HG03457 (cell line): ENCODE results near the gene ARSG.

Experiments used
- ATAC-seq: cut with Tn5 transposase; IDR thresholded peaks from one replicate; pipeline ENCODE4 v1.9.1; 2021; ENCODE audit warnings: moderate number of reproducible peaks; ENCODE audit not compliant: unreplicated experiment

The ARSG gene

DNA sequence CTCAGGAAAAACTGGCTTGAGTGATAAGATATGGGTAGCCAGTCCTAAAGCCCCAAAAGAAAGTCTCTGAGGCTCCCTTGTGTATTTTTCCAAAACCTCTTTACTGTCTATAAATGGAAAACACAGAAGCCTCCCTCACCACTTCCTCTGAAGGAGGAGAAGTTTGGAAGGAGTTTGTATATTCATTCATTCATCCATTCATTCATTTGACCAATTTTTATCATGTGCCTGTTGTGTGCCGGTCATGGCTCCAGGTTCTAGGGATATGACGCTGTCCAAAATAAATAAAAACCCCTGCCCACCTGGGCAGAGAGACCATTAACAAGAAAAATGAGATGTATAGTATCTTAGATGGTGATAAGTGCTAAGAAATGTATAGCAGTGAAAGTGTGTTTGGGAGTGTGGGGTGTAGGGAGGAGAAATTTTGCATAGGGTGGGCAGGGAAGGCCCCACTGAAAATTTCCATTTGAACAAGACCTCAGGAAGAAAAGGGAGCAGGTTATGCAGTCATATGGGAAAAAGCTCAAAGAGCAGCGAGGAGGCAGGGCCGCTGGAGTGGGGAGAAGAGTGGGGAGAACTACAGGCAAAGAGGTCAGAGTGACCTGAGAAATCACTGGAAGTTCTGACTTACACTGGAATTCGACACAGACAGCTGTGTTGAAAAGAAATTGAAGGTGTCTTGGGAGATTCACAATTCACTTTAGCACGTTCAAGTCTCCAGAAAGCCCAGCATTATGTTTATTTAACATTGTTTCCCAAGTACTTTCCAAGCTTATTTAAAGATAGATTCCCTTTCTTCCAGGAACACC lies 172.1 kb downstream of the ARSG start:
- ATAC-seq, result no peak

DNA sequence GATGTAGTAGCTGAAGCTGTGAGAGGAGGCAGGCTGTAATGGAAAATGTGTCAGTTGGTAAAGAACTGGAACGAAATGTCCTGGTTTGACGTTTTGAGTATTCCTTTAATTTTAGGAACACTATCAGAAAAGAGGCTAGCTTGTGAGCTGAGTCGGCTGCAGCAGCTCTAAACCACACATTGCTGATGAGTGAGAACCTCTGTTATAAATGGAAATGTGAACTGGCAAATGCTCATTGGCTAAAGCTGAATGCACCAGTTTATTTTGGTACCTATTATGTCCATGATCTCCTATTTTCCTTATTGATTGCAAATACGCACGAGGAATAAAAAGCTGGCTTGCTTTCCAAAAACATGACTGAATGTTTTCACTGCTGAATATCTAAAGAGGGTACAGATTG lies 177.0 kb downstream of the ARSG start:
- no peak for ATAC-seq

- ATAC-seq, result no peak
Measured at GRCh38 chr17:68468788-68469187, 177.5 kb downstream of the ARSG start.
